Measurements from ENCODE around the gene LMNTD1.

- TF ChIP-seq, protein P1, sequence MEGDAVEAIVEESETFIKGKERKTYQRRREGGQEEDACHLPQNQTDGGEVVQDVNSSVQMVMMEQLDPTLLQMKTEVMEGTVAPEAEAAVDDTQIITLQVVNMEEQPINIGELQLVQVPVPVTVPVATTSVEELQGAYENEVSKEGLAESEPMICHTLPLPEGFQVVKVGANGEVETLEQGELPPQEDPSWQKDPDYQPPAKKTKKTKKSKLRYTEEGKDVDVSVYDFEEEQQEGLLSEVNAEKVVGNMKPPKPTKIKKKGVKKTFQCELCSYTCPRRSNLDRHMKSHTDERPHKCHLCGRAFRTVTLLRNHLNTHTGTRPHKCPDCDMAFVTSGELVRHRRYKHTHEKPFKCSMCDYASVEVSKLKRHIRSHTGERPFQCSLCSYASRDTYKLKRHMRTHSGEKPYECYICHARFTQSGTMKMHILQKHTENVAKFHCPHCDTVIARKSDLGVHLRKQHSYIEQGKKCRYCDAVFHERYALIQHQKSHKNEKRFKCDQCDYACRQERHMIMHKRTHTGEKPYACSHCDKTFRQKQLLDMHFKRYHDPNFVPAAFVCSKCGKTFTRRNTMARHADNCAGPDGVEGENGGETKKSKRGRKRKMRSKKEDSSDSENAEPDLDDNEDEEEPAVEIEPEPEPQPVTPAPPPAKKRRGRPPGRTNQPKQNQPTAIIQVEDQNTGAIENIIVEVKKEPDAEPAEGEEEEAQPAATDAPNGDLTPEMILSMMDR (IDR thresholded peaks at IDR 0.05) = no peak
- no peak for TF ChIP-seq POLR2AphosphoS5 (IDR thresholded peaks at IDR 0.05)
Observed at GRCh38 chr12:25570418-25570817, 17.3 kb upstream of the LMNTD1 start.

All from stomach (tissue), 4 donors.